Suprapubic skin (tissue), 2 donors: ENCODE measurements around the gene ADI1.

Experiments
- EP300 ChIP-seq: sonication (generic); formaldehyde crosslinking; IDR thresholded peaks from one replicate; pipeline ENCODE4 v1.6.1; 2017; ENCODE audit warnings: antibody characterized with exemption
- POLR2A ChIP-seq, 2 donors: fragments of 450-650 bp; IDR thresholded peaks; one replicate each; pipeline ENCODE4 v1.6.1; 2017; ENCODE audit warnings: antibody characterized with exemption in 2 of 2, mild to moderate bottlenecking in 2 of 2, moderate library complexity in 2 of 2

GRCh38 chr2:3488855-3489763, 30.2 kb downstream of the ADI1 start:
- TF ChIP-seq POLR2A (IDR thresholded peaks at IDR 0.05) (no peak), EP300 (no peak)
